Body of pancreas (tissue), 4 donors: ENCODE results near the gene PUSL1.

Source experiments
- CTCF ChIP-seq, 7 experiments: fragments of 450-650 bp in 4 of 7; fragments of 200-600 bp in 3 of 7; sonication (generic) in 3 of 7; IDR thresholded peaks; one replicate each; pipeline ENCODE4 v1.5.1; 2016 to 2019; ENCODE audit warnings: antibody characterized with exemption in 7 of 7
- POLR2A ChIP-seq, 3 donors: fragments of 450-650 bp; IDR thresholded peaks; one replicate each; pipeline ENCODE4 v1.6.1; 2016; ENCODE audit warnings: antibody characterized with exemption in 3 of 3, mild to moderate bottlenecking in 2 of 3

- TF ChIP-seq CTCF (IDR thresholded peaks at IDR 0.05) = no peak
- no peak for TF ChIP-seq POLR2A (IDR thresholded peaks at IDR 0.05)
Measured at GRCh38 chr1:1287288-1288110, 20.9 kb upstream of the PUSL1 start.
